Stimulated activated naive B cell treated with anti-CD40 and anti-IgM and Interleukin-4, amounts not matched to agents 10 μg/mL and 1 μg/mL and 100 μg/mL, for 72 hours (primary cell): ENCODE results near the gene ATP5F1A.
"Not testable (repeated sequence)": the region's sequence is repeated elsewhere in the genome, so short reads cannot be mapped to it uniquely, and the experiment has no call there.

Experiments
- ATAC-seq, 2 donors: fragments of 150-1000 bp; cut with Tn5 transposase; replicated peaks; 2 replicates each; pipeline ENCODE4 v1.10.0; 2021; ENCODE audit warnings: moderate library complexity in 1 of 2
- DNase-seq: peaks from one replicate; pipeline ENCODE4 v3.0.0; 2021
- H3K27ac Mint-ChIP-seq: one replicate; pipeline ENCODE4 v1.8.0; 2022; ENCODE audit warnings: mild to moderate bottlenecking, mixed read lengths
- H3K27me3 Mint-ChIP-seq, 2 donors: one replicate each; pipeline ENCODE4 v1.8.0; 2022; ENCODE audit warnings: mixed read lengths in 2 of 2
- H3K36me3 Mint-ChIP-seq, 2 donors: one replicate each; pipeline ENCODE4 v1.8.0; 2022; ENCODE audit warnings: mixed read lengths in 2 of 2, mild to moderate bottlenecking in 1 of 2
- H3K4me1 Mint-ChIP-seq, 2 donors: one replicate each; pipeline ENCODE4 v1.8.0; 2022; ENCODE audit warnings: mixed read lengths in 2 of 2, mild to moderate bottlenecking in 1 of 2
- H3K4me3 Mint-ChIP-seq, 2 donors: one replicate each; pipeline ENCODE4 v1.8.0; 2022; ENCODE audit warnings: mild to moderate bottlenecking in 2 of 2, mixed read lengths in 2 of 2, moderate library complexity in 1 of 2
- H3K9me3 Mint-ChIP-seq, 2 donors: one replicate each; pipeline ENCODE4 v1.8.0; 2022; ENCODE audit warnings: mixed read lengths in 2 of 2, mild to moderate bottlenecking in 1 of 2

The ATP5F1A gene

GRCh38 chr18:46097801-46098615 lies at the start of gene ATP5F1A:
Gene ATP5F1A (minus strand): TSS chr18:46098296. CDS start chr18:46098231, 65 bp downstream.
- Mint-ChIP-seq H3K9me3 (no peaks in the 10 kb centered on the region), H3K4me1 (peaks cover 7 to 19% of the 10 kb centered on the region in 2 donors), H3K27me3 (no peaks in the 10 kb centered on the region), H3K36me3 (peaks cover 16 to 19% of the 10 kb centered on the region in 2 donors), H3K27ac (peak within 1 kb of the TSS; percentile 97), H3K4me3 (peak within 1 kb of the TSS; percentile 89 to 96)
- ATAC-seq (peak; percentile 89 to 92), DNase-seq (peak; percentile 79)

- no peak overlapping the region for H3K27ac Mint-ChIP-seq
- H3K9me3 Mint-ChIP-seq, result no peaks in the 10 kb centered on the region
- no peaks in the 10 kb centered on the region for H3K27me3 Mint-ChIP-seq
- H3K4me1 Mint-ChIP-seq, result no peaks in the 10 kb centered on the region
- DNase-seq (no peak), ATAC-seq (no peak)
- H3K4me3 Mint-ChIP-seq, result no peak overlapping the region
- no peaks in the 10 kb centered on the region for H3K36me3 Mint-ChIP-seq
These were observed 43.1 kb upstream of the ATP5F1A start for GRCh38 chr18:46141199-46141598.

- DNase-seq (no peak), ATAC-seq (no peak)
- no peak overlapping the region for H3K27ac Mint-ChIP-seq
- H3K9me3 Mint-ChIP-seq, result no peaks in the 10 kb centered on the region
- H3K36me3 Mint-ChIP-seq, result no peaks in the 10 kb centered on the region
- no peaks in the 10 kb centered on the region for H3K4me1 Mint-ChIP-seq
- no peak overlapping the region for H3K4me3 Mint-ChIP-seq
- no peaks in the 10 kb centered on the region for H3K27me3 Mint-ChIP-seq
These were observed 42.1 kb upstream of the ATP5F1A start for GRCh38 chr18:46140173-46140572.

- Mint-ChIP-seq H3K27ac (no peak overlapping the region), H3K4me3 (no peak overlapping the region), H3K4me1 (no peaks in the 10 kb centered on the region), H3K27me3 (no peaks in the 10 kb centered on the region), H3K36me3 (peaks cover 6 to 13% of the 10 kb centered on the region in 2 donors), H3K9me3 (no peaks in the 10 kb centered on the region)
- DNase-seq (no peak), ATAC-seq (no peak)
These were observed 37.0 kb upstream of the ATP5F1A start for GRCh38 chr18:46134920-46135675.

GRCh38 chr18:46133534-46133933 lies 35.4 kb upstream of the ATP5F1A start:
- Mint-ChIP-seq H3K9me3 (no peaks in the 10 kb centered on the region), H3K27me3 (no peaks in the 10 kb centered on the region), H3K36me3 (peaks cover 12 to 21% of the 10 kb centered on the region in 2 donors), H3K4me3 (no peak overlapping the region), H3K27ac (no peak overlapping the region), H3K4me1 (no peaks in the 10 kb centered on the region)
- no peak for DNase-seq
- ATAC-seq, result no peak

- DNase-seq, H3K27me3 Mint-ChIP-seq, H3K9me3 Mint-ChIP-seq, ATAC-seq, H3K4me1 Mint-ChIP-seq, H3K27ac Mint-ChIP-seq, H3K4me3 Mint-ChIP-seq: not testable (repeated sequence)
- H3K36me3 Mint-ChIP-seq, result peaks cover 28 to 32% of the 10 kb centered on the region in 2 donors
These were observed 32.5 kb upstream of the ATP5F1A start for GRCh38 chr18:46130549-46130948.

GRCh38 chr18:46130061-46130460 lies 32.0 kb upstream of the ATP5F1A start:
- no peak overlapping the region for H3K27ac Mint-ChIP-seq
- DNase-seq (no peak), ATAC-seq (no peak)
- no peaks in the 10 kb centered on the region for H3K27me3 Mint-ChIP-seq
- H3K9me3 Mint-ChIP-seq, result no peaks in the 10 kb centered on the region
- no peaks in the 10 kb centered on the region for H3K4me1 Mint-ChIP-seq
- H3K36me3 Mint-ChIP-seq, result peaks cover 28 to 32% of the 10 kb centered on the region in 2 donors
- H3K4me3 Mint-ChIP-seq, result no peak overlapping the region

- H3K9me3 Mint-ChIP-seq, H3K4me1 Mint-ChIP-seq, H3K4me3 Mint-ChIP-seq, H3K27me3 Mint-ChIP-seq, H3K27ac Mint-ChIP-seq, ATAC-seq, DNase-seq: not testable (repeated sequence)
- H3K36me3 Mint-ChIP-seq, result peaks cover 33 to 43% of the 10 kb centered on the region in 2 donors
These were observed 28.5 kb upstream of the ATP5F1A start for GRCh38 chr18:46126625-46127024.

GRCh38 chr18:46113751-46114150 lies 15.7 kb upstream of the ATP5F1A start:
- no peaks in the 10 kb centered on the region for H3K9me3 Mint-ChIP-seq
- H3K27ac Mint-ChIP-seq, result no peak overlapping the region
- H3K4me1 Mint-ChIP-seq, result peaks cover 3 to 6% of the 10 kb centered on the region in 2 donors
- no peaks in the 10 kb centered on the region for H3K27me3 Mint-ChIP-seq
- H3K4me3 Mint-ChIP-seq, result no peak overlapping the region
- peaks cover 25 to 51% of the 10 kb centered on the region in 2 donors for H3K36me3 Mint-ChIP-seq
- ATAC-seq, result no peak
- DNase-seq, result no peak

GRCh38 chr18:46110406-46110805 lies 12.3 kb upstream of the ATP5F1A start:
- Mint-ChIP-seq H3K4me3 (no peak overlapping the region), H3K36me3 (peaks cover 15 to 42% of the 10 kb centered on the region in 2 donors), H3K27ac (no peak overlapping the region), H3K9me3 (no peaks in the 10 kb centered on the region), H3K27me3 (no peaks in the 10 kb centered on the region), H3K4me1 (peaks cover 3 to 21% of the 10 kb centered on the region in 2 donors)
- ATAC-seq, result no peak
- no peak for DNase-seq

- ATAC-seq (no peak), DNase-seq (no peak)
- no peaks in the 10 kb centered on the region for H3K9me3 Mint-ChIP-seq
- peaks cover 7 to 28% of the 10 kb centered on the region in 2 donors for H3K4me1 Mint-ChIP-seq
- no peak overlapping the region for H3K27ac Mint-ChIP-seq
- no peak overlapping the region for H3K4me3 Mint-ChIP-seq
- peaks cover 16 to 40% of the 10 kb centered on the region in 2 donors for H3K36me3 Mint-ChIP-seq
- no peaks in the 10 kb centered on the region for H3K27me3 Mint-ChIP-seq
These were observed 11.3 kb upstream of the ATP5F1A start for GRCh38 chr18:46109386-46109785.

- H3K4me3 Mint-ChIP-seq, result peak within 1 kb of the TSS; percentile 95 to 100
- no peaks in the 10 kb centered on the region for H3K27me3 Mint-ChIP-seq
- peak; percentile 93 to 95 for ATAC-seq
- peak; percentile 72 for DNase-seq
- H3K4me1 Mint-ChIP-seq, result peaks cover 7 to 33% of the 10 kb centered on the region in 2 donors
- H3K9me3 Mint-ChIP-seq, result no peaks in the 10 kb centered on the region
- H3K27ac Mint-ChIP-seq, result peak within 1 kb of the TSS; percentile 95
- H3K36me3 Mint-ChIP-seq, result peaks cover 4 to 13% of the 10 kb centered on the region in 2 donors
These were observed 6.2 kb upstream of the ATP5F1A start, which contains the start of gene HAUS1 for GRCh38 chr18:46104128-46104911. Gene HAUS1 (plus strand): TSS chr18:46104385. CDS start chr18:46104412, 27 bp downstream.

- DNase-seq (no peak), ATAC-seq (no peak)
- Mint-ChIP-seq H3K27ac (no peak overlapping the region), H3K4me3 (no peak overlapping the region), H3K4me1 (peaks cover 7 to 24% of the 10 kb centered on the region in 2 donors), H3K36me3 (peaks cover 6 to 14% of the 10 kb centered on the region in 2 donors), H3K9me3 (no peaks in the 10 kb centered on the region), H3K27me3 (no peaks in the 10 kb centered on the region)
These were observed 1.4 kb upstream of the ATP5F1A start for GRCh38 chr18:46099463-46099862.

GRCh38 chr18:46098616-46098933 lies 479 bp upstream of the ATP5F1A start:
- ATAC-seq (peak in 1 of 2 donors; percentile 1), DNase-seq (no peak)
- Mint-ChIP-seq H3K27ac (peak overlapping the region; percentile 97), H3K4me3 (peak overlapping the region; percentile 89 to 96), H3K4me1 (peaks cover 9 to 23% of the 10 kb centered on the region in 2 donors), H3K27me3 (no peaks in the 10 kb centered on the region), H3K9me3 (no peaks in the 10 kb centered on the region), H3K36me3 (peaks cover 11 to 19% of the 10 kb centered on the region in 2 donors)
